Left renal cortex interstitium (tissue), 4 donors: ENCODE results near the gene WDSUB1. TPM values are rescaled to one million over a fixed set of nuclear protein-coding genes. Genes with fewer than 3 reads are reported as not detected.
A peak's percentile ranks its signal among the peaks of the same experiment; 100 is the strongest.

ENCODE experiments used
- DNase-seq, 4 donors: peaks; one replicate each; pipeline ENCODE4 v3.0.0-alpha.2; 2013; ENCODE audit warnings: low read depth in 4 of 4, low spot score in 2 of 4, missing footprints in 1 of 4
- polyA plus RNA-seq, 4 donors: library from polyadenylated mRNA; unstranded; fragments of 120-200 nt; gene quantifications; one replicate each; pipeline ENCODE4 v1.2.1, GENCODE V29; 2013; ENCODE audit not compliant: insufficient read length in 4 of 4

Gene WDSUB1
- polyA plus RNA-seq, 4 donors = 24.5 to 32.9 (median 29.7) TPM

DNA sequence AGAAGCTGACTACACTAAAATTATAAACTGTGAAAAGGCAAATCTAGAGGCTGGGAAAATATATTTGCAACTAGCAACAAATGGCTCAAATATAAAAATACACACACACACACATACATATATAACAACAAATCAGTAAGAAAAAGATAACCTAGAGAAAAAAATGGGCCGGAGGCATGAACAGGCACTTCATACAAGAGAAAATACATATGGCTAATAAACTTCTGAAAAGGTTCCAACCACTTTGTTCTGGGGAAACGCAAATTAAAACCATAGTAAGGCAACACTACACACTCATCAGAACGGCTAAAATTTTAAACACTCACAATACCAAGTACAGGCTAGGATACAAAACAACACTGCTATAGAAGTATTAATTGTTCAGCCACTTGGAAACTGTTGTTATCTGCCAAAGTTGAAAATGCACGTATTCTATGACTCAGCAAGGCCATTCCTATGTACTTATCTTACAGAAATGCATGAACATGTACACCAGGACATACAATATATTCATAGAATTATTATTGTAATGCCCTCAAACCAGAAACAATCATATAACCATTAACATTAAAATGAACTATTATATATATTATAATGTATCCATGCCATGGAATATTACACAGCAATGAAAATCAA lies 15.6 kb downstream of the WDSUB1 start:
- no peak for DNase-seq

DNA sequence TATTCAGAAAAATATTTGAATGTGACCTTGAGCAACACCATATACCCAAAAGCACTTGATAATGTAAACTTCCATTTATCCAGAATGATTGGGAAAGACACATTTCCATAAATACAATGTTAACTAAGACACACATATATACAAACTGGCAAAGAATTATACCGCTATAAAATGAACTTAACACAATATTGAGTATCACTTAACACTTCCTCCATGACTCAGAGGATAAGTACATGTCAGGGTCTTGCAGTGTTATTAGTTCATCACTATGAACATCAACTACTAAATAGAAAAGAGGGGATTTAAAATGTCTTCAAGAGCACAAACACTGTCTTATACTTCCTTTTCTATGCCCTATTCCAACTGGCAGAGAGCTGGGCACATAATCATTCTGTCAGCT lies 18.6 kb downstream of the WDSUB1 start:
- no peak for DNase-seq

DNA sequence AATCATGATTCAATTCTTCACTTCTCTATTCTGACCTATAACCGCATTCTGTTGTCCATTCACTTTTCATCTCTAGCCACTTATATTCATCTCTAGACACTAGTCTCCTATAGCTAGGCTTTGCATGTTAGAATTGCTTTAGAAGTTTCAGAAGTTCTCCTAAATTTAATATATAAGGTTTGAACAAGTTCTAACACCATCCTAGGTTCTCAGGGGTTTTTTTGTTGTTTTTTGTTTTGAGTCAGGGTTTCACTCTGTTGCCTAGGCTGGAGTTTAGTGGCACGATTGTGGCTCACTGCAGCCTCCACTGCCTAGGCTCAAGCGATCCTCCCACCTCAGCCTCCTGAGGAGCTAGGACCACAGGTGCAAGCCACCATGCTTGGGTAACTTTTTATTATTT lies 19.9 kb downstream of the WDSUB1 start:
- no peak for DNase-seq

DNA sequence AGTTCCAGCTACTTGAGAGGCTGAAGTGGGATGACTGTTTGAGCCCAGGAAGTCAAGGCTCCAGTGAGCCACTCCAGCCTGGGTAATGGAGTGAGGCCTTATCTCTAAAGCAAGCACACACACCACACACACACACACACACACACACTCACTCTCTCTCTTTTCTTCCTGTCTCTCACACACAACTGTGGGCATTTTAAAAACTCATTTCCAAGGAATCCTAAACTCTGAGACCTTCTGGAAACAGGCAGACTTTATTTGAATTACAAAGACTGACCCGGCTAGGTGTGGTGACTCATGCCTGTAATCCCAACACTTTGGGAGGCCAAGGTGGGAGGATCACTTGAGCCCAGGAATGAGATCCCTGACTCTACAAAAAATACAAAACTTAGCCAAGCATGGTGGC lies 21.3 kb downstream of the WDSUB1 start:
- DNase-seq = no peak

- no peak for DNase-seq
Measured at GRCh38 chr2:159262904-159263303, 23.6 kb downstream of the WDSUB1 start.

GRCh38 chr2:159262226-159262625 lies 24.3 kb downstream of the WDSUB1 start:
- DNase-seq = no peak

DNA sequence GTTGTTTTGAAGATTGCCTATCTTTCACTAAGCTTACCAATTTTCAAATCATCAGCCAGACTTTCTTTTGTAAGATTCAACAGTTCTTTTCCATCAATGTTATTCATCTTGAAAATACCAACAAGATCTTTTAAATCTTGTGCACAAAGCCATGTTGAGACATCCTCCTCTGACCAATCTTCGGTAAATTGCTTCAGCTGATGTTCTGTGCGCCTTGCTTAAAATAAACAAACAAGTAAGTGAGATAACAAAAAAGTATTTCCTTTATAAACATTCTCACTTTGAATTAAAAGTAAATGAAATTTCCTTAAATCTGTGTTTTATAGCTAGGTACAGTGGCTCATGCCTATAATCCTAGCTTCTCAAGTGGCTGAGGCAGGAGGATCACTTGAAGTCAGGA lies 30.3 kb downstream of the WDSUB1 start:
- no peak for DNase-seq

GRCh38 chr2:159252905-159253304 lies 33.6 kb downstream of the WDSUB1 start:
- no peak for DNase-seq

DNA sequence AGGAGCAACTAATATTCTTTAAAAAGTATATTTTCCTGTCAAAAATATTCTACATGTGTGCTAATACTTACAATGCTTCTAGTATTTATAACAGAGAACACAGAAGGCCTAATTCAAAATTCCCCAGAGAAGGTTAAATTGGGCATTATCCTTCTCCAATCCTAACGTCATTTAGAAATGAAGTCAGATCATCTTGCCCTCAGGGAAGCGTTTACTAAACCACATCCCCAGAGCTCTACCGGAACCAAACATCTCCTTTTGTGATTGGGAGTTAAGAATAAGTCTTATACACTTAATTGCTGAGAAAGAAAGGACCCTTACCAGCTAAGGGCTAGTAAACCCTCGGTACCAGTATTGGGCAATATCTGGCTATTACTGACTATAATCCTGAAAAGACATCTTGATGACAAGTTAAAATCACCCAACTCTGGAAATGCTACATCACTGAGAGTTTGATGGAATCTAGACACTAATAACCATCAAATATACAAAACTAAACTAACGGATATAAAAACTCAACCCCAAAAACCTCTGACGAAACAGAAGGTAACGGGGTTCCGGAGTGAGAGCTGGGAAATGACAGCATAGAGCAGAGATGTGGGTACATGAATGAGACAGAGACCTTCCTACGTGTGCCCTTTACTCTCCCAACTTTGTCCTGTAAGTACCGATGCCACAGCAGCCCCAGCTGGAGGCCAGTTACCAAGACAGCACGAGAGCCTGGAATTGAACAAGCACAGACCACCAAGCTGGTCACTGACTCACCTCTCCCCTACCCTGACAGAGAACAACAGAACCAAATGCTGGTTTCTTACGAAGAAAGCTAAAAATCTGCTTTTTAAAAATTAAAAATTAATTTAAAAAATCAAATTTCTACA lies 35.0 kb downstream of the WDSUB1 start:
- DNase-seq = no peak

DNA sequence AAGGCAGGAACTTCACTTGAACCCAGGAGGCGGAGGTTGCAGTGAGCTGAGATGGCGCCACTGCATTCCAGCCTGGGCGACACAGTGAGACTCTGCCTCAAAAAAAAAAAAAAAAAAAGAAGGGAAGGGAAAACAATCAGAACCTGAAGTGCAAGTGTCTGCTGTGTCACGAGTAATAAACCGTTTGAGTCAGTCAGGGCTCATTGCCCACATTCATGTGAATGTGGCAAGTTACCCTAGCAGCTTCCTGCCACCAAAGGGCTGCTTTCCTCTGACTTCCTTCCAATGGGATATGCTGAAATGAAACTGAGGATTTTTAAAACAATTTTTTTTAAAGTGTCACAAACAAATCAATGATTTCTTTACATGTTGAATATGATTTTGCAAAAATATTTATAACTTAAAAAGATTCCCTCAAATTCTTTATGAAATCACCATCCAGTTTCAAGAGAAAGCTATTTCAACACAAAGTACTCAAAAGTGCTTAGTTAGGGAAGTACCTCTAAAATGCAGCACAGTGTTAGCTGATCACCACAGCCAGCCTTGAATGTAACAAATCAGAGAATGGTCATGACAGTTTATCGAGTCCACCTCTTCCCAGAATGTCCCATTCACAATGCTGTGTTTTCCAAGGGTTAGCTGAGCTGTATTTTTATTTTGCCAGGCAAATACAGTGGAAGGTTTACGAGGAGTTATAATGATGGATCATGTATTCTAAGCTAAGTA lies 36.4 kb downstream of the WDSUB1 start:
- DNase-seq = peak; percentile 29 to 77 (median 58)

GRCh38 chr2:159246325-159246988 lies 40.0 kb downstream of the WDSUB1 start:
- DNase-seq = no peak

DNA sequence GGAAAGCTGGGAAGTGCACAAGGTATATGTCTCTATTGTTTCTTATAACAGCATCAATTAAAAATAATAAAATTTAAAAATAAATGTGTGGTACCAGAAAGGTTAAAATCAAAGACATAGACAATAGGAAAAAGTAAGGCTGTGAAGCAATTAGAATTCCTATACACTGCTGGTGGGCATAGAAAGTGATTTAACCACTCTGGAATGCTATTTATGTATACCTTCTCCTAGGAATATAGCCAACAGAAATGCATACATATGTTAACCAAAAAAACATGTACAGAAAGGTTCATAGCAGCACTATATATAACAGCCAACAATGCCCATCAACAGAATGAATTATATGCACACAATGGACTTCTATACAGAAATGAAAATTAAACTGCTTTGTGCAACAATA lies 43.0 kb downstream of the WDSUB1 start:
- no peak for DNase-seq

- DNase-seq = no peak
Measured at GRCh38 chr2:159234868-159235267, 51.6 kb downstream of the WDSUB1 start.

DNA sequence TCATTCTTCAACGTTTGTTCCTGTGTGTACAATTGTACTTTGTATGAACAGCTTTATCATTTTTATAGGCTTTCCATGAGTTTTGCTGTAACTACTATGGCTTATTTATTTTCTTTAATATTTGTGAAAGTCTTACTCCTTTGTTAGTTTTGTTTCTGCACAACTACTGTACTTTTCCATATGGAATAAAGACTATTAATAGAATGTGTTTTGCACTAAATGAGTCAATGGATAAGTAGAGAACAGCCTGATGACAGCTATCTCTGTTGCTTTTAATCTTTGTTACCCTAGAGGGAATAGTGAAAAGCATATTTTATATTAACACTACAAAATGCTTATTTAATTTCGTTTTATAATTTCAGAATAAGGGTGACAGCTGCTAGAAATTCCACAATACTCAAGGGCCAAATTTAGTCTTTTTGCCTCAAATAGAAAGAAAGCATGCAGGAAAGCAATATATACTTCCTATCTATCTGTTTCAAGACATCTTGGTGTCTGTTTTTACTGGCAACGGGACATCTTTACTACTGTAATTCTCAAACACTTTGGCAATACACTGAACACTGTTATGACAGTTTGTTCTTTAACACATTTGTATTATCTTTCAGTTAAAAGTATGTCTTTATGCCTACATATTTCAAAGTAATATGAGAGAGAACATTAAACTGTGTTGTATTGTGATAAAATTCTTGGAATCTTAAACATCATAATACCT lies 53.9 kb downstream of the WDSUB1 start:
- DNase-seq = no peak

DNA sequence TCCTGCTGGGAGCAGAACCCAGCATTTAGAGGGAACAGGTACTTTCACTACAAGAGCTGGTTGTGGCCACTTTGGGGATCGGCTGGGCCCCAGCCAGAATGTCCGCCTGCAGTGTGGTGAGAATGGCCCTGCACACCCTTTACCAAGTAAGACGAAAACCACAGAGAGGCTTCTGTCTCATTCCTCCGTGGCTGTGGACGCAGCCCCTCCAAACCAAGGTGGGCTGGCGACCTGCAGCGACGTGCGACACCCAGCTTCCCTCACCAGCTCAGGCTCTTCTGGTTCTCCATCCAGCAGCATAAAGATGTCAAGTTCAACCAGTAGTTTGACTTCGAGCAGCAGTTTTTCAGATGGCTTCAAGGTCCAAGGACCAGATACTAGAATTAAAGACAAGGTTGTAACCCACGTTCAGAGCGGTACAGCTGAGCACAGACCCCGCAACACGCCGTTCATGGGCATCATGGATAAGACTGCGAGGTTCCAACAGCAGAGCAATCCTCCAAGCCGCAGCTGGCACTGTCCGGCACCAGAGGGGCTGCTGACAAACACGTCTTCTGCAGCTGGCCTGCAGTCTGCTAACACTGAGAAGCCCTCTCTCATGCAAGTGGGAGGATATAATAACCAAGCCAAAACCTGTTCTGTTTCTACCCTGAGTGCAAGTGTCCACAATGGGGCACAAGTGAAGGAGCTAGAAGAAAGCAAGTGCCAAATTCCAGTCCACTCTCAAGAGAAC lies 56.2 kb downstream of the WDSUB1 start:
- DNase-seq = no peak

DNA sequence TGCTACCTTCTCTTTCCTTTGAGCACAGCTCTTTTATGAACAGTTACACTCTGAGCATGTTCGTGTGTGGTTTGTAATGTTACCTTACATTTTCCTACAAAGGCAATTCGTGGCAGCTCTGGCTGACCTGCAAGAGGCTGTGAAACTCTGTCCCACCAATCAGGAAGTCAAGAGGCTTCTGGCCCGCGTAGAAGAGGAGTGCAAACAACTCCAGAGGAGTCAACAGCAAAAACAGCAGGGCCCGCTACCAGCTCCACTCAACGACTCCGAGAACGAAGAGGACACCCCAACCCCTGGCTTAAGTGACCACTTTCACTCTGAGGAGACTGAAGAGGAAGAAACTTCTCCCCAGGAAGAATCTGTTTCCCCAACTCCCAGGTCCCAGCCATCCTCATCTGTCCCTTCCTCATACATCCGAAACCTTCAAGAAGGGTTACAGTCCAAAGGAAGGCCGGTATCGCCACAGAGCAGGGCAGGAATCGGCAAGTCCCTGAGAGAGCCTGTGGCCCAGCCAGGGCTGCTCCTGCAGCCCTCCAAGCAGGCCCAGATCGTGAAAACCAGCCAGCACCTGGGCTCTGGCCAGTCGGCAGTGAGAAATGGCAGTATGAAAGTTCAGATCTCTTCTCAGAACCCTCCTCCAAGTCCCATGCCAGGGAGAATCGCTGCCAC lies 56.9 kb downstream of the WDSUB1 start:
- DNase-seq = no peak

DNA sequence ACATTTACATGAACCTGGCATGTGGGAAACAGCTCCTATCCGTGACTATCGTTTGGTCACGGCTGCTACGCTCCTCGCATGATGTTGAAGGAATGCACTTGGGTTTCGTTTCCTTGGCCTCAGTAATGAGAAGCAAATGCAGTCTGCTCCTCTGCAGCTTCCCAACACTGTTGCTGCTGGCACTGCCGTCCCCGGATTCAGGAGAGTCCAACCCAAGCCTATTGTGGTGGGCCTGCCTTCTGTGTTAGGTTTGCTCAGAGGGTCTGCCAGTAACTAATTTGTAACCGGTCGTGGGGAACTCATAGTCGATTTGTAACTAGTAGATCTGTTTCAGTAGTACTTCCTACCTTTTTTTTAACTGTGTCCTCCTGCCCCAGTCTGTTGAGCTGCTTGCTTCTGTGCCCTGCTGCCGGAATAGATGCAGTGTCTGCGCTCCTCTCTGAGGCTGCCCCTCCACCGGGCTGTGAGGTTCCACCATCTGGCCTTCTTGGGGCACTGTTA lies 58.4 kb downstream of the WDSUB1 start:
- DNase-seq = no peak

- DNase-seq = no peak
Measured at GRCh38 chr2:159227467-159227866, 59.0 kb downstream of the WDSUB1 start.
